22Rv1 (cell line): Measurements from ENCODE around the gene RAD54L.
A peak's percentile ranks its signal among the peaks of the same experiment; 100 is the strongest.

Source experiments
- H3K27ac ChIP-seq: fragments of 450-650 bp; 2 replicates; pipeline ENCODE4 v1.5.1; 2017
- CTCF ChIP-seq: fragments of 450-650 bp; IDR thresholded peaks from 2 replicates; pipeline ENCODE4 v1.5.1; 2017; ENCODE audit warnings: mild to moderate bottlenecking
- ZFX ChIP-seq: fragments of 450-650 bp; IDR thresholded peaks from 2 replicates; pipeline ENCODE4 v1.6.1; 2017; ENCODE audit warnings: antibody characterized with exemption, borderline replicate concordance

RAD54L gene

DNA sequence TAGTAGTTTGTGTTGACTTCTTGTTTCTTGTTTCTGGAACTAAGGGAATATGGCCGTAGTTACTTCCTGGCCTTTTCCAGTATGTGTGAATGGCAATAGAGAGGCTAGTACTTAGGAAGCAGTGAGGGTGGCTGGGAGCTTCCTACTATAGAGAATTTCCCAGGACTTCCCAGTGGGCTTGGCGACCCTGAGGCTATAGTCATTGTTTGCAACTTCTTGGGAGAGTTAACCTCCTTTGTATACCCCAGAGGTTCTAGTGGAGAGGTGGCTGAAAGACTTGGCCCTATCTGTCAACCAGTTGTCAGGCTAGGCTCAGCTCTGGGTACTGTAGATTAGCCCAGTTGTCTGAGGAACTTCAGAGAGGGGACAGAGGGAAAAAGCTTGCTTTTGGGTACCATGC, 15.6 kb downstream of the RAD54L start:
- TF ChIP-seq ZFX = no peak
- TF ChIP-seq CTCF = no peak
- no peak overlapping the region for H3K27ac ChIP-seq

DNA sequence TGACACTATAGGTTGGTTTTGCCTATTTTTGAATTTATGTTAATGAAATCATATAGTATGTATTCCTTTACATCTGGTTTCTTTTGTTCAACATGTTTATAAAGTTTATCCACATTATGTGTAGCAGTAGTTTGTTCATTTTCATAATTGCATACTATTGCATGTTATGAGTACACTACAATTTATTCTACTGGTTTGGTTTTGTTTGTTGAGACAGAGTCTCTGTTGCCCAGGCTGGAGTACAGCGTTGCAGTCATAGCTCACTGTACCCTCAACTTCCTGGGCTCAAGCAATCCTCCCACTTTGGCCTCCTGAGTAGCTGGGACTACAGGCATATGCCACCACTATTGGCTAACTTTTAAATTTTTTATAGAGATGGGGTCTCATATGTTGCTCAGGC, 21.0 kb downstream of the RAD54L start:
- H3K27ac ChIP-seq = no peak overlapping the region
- TF ChIP-seq CTCF (no peak), ZFX (no peak)

DNA sequence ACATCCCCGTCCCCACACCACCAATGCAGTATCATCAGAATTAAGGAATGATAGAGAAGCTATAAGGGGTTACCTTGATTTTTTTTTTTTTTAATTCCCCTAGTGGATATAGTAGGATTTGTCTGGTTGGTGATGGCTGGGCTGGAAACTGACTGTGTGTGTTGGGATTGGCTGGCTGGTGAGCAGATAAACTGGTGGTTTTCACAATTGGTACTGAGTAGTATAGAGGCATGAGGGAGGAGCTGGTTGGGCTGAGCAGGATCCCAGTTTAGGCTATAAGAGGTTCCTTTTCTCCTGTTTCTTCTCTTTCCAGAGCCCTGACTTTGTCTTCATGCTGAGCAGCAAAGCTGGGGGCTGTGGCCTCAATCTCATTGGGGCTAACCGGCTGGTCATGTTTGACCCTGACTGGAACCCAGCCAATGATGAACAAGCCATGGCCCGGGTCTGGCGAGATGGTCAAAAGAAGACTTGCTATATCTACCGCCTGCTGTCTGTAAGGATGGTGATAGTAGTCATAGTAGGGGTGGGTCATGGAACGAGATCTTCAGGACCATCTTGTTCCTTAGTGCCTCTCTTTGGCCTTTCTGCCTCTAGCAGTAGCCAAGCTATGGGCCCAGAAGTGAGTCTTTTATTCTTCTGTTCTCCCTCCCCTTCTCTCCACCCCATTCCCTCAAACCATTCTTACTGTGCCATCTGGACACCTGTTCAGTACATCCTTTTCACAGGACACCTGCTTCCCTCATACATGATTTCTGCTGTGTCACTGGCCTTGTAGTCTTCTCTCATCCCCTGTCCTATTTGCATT, 26.9 kb downstream of the RAD54L start:
- TF ChIP-seq ZFX = no peak
- no peak for TF ChIP-seq CTCF
- peak overlapping the region; percentile 18; the same call in 1 of the 2 replicates for H3K27ac ChIP-seq

- peak overlapping the region; percentile 18; the same call in 1 of the 2 replicates for H3K27ac ChIP-seq
- TF ChIP-seq CTCF (no peak), ZFX (no peak)
Measured at GRCh38 chr1:46275030-46275337, 27.4 kb downstream of the RAD54L start.

- no peak for TF ChIP-seq ZFX
- no peak for TF ChIP-seq CTCF
- peak overlapping the region; percentile 12; the same call in 1 of the 2 replicates for H3K27ac ChIP-seq
Measured at GRCh38 chr1:46277658-46278373, 30.3 kb downstream of the RAD54L start.

- peak overlapping the region; percentile 27; the same call in 1 of the 2 replicates for H3K27ac ChIP-seq
- TF ChIP-seq ZFX (no peak), CTCF (no peak)
Measured at GRCh38 chr1:46278807-46279206, 31.2 kb downstream of the RAD54L start.

GRCh38 chr1:46280092-46280491, 32.5 kb downstream of the RAD54L start:
- TF ChIP-seq ZFX (no peak), CTCF (no peak)
- peak overlapping the region; percentile 27; the same call in 1 of the 2 replicates for H3K27ac ChIP-seq
